Endothelial cell of hepatic sinusoid (primary cell): ENCODE measurements around the gene PAQR6.

ENCODE experiments used
- in situ Hi-C: cut with HindIII; loops from 2 replicates; pipeline ENCODE4 v1.10.0; 2017; ENCODE audit warnings: low sequenced_read_pairs

Gene PAQR6

DNA sequence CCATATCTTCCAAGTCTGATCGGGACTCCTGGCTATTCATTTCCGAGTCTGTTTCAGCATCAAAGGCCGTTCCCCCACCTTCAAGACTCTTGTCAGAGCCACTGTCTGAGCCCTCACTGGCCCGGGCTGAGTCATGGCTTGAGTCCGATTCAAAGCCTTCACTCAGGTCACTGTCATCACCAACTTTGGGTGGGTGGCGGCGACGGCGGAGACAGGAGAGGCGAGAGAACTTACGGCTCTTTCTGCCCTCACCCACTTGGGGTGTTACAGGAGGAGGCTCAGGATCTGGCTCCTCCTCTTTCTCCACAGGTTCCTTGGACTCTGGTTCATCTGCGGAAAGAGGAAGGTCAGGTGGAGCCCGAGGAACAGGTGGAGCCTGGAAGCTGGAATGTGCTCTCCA, 18.2 kb upstream of the PAQR6 start:
- in situ Hi-C loops = no loop called here

DNA sequence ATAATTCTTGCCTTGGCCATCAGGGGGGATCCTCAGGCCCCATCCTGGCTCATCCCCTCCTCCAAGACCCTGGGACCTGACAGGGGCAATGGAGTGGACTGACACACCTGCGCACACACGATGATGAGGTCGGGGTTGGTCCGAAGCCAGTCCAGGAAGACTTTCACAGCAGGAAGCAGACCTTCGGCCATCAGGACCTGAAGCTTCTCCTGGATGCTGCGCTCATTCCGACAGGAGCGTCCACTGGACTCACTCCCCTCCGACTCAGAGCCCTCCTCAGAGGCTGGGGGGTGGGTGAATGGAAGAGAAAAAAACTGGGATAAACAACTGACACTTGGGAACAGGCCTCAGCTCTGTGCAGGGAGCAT, 15.4 kb upstream of the PAQR6 start:
- in situ Hi-C loops = no loop called here

GRCh38 chr1:156262461-156263287, 14.8 kb upstream of the PAQR6 start:
- in situ Hi-C loops = no loop called here

DNA sequence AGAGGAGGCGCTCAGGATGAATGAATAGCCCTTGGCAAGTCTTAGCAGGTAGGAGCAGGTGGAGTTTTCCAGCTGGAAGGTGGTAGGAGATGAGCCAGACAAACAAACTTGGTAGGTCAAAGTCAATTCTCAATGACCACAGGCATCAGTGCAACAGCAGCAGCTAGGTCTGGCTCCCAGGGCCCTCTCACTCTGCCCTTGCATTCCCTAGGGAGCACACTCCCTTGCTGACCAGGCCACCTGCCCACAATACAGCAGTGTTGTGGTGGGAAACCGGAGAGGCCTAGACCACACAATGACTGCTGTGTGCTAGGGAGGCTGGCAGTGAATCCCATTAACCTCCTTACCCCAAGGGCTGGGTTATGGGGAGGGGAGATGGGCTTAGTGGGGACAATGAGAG, 13.0 kb upstream of the PAQR6 start:
- in situ Hi-C loops = no loop called here

GRCh38 chr1:156259805-156260204, 11.9 kb upstream of the PAQR6 start:
- in situ Hi-C loops = no loop called here

GRCh38 chr1:156258859-156259258, 11.0 kb upstream of the PAQR6 start:
- in situ Hi-C loops = no loop called here

GRCh38 chr1:156257711-156258110, 9.9 kb upstream of the PAQR6 start:
- in situ Hi-C loops = no loop called here

DNA sequence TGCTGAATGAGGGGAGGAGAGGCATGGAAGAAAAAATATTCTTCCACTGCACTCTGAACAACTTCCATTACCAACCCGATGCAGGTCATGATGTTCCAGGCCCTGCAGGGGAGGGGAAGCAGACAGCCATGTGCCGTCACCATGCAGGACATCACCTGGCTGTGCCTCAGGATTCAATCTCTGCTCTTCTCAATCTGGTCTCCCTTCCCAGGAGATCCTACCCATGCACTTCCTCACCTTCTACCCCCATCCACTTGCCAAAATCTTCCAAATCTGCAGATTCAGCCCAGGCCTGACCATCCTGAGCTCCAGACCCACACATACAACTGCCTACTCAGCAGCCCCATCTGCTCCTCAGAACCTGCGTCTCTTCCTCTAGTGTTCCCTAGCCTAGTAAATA, 5.8 kb upstream of the PAQR6 start:
- in situ Hi-C loops = no loop called here

GRCh38 chr1:156251527-156251926, 3.7 kb upstream of the PAQR6 start:
- in situ Hi-C loops = no loop called here

GRCh38 chr1:156249593-156249992, 1.7 kb upstream of the PAQR6 start:
- in situ Hi-C loops = no loop called here

DNA sequence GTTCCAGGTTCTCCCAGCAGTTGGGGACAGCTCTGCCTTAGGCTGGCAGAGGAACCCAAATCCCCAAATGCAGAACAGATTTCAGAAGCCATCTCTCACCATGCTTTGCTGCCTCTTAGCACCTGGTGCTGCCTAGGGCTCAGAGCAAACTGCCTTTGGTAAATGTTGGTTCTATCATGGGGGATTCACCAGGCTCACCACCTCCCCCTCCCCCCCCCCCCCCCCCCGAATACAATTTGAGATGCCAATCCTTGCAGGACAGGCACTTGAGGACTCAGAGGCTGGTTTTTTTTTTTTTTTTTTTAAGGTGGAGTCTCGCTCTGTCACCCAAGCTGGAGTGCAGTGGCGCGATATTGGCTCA, 447 bp upstream of the PAQR6 start:
- in situ Hi-C loops = no loop called here

- in situ Hi-C loops = no loop called here
These were observed 936 bp downstream of the PAQR6 start for GRCh38 chr1:156246781-156247459.

GRCh38 chr1:156246241-156246780, 1.5 kb downstream of the PAQR6 start:
- in situ Hi-C loops = no loop called here

DNA sequence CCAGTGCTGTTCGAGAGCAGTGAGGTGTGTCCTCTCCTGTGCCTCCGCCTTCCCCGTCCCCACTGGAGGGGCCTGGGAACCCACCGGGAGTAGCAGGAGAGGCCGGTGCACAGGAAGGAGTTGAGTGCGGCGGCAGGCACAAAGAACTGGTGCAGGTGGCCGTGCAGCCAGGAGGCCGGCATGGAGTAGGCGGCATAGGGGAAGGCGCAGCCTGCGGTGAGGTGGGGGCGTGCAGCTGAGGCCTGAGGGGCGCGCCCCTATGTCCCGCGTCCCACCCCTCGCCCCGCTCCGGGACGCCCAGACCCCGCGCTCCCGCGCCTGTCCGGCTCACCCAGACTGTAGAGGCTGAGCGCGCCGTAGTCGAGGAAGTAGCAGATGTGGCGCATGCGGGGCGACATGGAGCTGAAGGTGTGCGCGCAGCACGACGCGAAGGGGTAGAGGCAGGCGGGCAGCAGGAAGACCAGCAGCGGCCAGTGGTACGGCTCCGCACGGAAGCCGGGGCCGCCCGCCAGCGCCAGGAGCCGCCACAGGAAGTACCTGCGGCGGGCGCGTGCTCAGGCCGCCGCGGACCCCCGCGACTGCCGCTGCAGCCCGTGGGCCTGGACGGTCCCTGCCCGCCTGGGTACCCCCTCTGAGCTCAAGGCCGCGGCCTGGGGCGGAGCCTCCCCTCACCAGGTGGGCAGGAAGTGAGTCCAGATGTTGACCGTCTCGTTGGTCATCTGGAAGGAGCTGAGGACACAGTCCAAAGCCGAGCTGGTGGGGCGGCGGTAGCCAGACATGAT, 2.2 kb downstream of the PAQR6 start:
- in situ Hi-C loops = no loop called here

- in situ Hi-C loops = no loop called here
These were observed 3.1 kb downstream of the PAQR6 start for GRCh38 chr1:156244712-156245111.

DNA sequence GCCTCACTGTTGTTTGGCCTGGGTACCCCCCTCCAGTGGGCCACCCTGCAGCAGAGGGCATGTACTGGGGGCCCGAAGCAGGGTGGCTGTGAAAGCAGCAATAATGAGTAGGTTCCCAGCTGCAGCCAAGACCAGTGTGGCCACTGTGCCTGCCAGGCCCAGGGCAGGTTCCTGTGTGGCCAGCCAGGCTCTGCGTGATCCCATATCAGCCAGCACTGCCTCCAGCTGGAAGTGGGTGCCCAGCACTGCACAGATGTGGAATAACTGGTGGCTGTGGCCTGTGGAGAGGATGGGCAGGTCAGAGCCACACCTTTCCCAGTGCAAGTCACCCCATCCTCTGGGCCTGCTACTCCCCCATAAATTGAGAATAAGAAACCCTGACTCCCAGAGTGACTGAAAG, 3.7 kb downstream of the PAQR6 start:
- in situ Hi-C loops = no loop called here

- in situ Hi-C loops = no loop called here
These were observed 5.1 kb downstream of the PAQR6 start for GRCh38 chr1:156242738-156243137.

GRCh38 chr1:156241926-156242325, 5.9 kb downstream of the PAQR6 start, which contains the start of gene BGLAP:
Gene BGLAP (plus strand): TSS chr1:156242184. CDS start chr1:156242232, 48 bp downstream.
- in situ Hi-C loops = no loop called here

DNA sequence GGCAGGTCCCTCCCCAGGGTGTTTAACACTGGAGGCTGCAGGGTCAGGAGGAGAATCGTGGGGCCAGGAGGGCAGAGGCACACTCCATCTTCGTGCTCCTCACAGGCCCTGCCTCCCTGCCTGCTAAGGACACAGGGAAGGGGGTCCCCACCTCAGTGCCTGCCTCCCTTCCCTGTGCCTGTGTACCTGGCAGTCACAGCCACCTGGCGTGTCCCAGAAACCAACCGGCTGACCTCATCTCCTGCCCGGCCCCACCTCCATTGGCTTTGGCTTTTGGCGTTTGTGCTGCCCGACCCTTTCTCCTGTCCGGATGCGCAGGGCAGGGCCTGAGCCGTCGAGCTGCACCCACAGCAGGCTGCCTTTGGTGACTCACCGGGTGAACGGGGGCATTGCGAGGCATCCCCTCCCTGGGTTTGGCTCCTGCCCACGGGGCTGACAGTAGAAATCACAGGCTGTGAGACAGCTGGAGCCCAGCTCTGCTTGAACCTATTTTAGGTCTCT, 6.5 kb downstream of the PAQR6 start:
- in situ Hi-C loops = no loop called here

DNA sequence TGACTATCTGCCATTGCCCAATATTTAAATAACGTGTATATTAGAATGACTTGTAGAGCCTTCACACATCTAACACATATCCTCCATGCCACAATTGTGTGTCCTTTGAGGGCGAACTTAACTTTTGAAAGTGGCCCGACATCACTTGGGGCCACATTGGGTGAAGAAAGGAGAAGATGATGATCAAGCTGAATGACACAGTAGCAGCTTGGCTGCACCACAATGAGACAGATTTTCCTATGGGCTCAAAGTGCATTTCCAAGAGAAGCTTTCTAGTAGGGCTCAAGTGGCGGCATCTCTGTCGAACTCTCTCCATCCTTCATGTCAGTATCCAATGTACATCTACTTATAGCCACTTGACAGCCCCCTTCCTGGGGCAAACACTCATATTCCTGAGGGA, 9.6 kb downstream of the PAQR6 start:
- in situ Hi-C loops = no loop called here

GRCh38 chr1:156236164-156236563, 11.7 kb downstream of the PAQR6 start:
- in situ Hi-C loops = no loop called here
